NT2/D1 (cell line): ENCODE measurements around the gene DAAM1.

Source experiments
- SUZ12 ChIP-seq: IDR thresholded peaks from 2 replicates; pipeline ENCODE4 v1.6.1; 2011; ENCODE audit not compliant: insufficient read length, insufficient read depth; ENCODE audit errors: extremely low read depth
- YY1 ChIP-seq: IDR thresholded peaks from 2 replicates; pipeline ENCODE4 v1.6.1; 2011; ENCODE audit not compliant: insufficient read length, insufficient read depth
- ZNF274 ChIP-seq: IDR thresholded peaks from 2 replicates; pipeline ENCODE4 v1.6.1; 2011; ENCODE audit warnings: mild to moderate bottlenecking, low read depth, low read length

DNA sequence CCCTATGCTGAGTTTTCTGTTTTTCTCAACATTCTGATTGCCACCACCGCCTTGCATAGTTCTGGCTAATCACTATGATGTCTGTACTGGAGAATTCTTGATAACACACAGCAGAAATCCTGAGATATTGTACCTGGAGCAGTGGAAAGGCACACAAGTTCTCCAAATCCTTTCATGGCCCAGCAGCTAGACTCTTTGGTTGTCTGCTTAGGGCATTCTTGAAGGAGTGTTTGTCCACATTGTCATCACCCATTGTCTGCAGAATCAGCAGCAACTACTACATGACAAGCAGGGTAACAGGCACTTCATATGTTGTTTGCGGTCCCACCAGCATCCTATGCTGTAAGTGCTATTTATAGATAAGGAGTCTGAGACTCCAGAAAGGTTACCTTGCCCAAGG, 128.9 kb downstream of the DAAM1 start:
- no peak for TF ChIP-seq YY1
- no peak for TF ChIP-seq ZNF274
- no peak for TF ChIP-seq SUZ12
